Esophagus (tissue), 2 donors: ENCODE data around the gene SMTN. TPM values are rescaled to one million over a fixed set of nuclear protein-coding genes. Genes with fewer than 3 reads are reported as not detected.

ENCODE experiments used
- H3K27ac ChIP-seq, 2 donors: one replicate each; pipeline ENCODE4 v1.5.1; 2013; ENCODE audit warnings: low read depth in 2 of 2, mild to moderate bottlenecking in 2 of 2, inconsistent platforms in 1 of 2, low read length in 1 of 2, moderate library complexity in 1 of 2
- H3K27me3 ChIP-seq, 2 donors: one replicate each; pipeline ENCODE4 v1.6.1; 2013; ENCODE audit warnings: low read length in 2 of 2, control low read depth in 1 of 2, mild to moderate bottlenecking in 1 of 2; ENCODE audit not compliant: insufficient read depth in 2 of 2, control insufficient read depth in 1 of 2
- H3K36me3 ChIP-seq, 2 donors: one replicate each; pipeline ENCODE4 v1.6.1; 2013; ENCODE audit warnings: low read length in 1 of 2; ENCODE audit not compliant: control insufficient read depth in 2 of 2, insufficient read depth in 2 of 2
- H3K4me1 ChIP-seq, 2 donors: one replicate each; pipeline ENCODE4 v1.6.1; 2013; ENCODE audit warnings: low read length in 1 of 2; ENCODE audit not compliant: control insufficient read depth in 2 of 2, insufficient read depth in 2 of 2
- H3K4me3 ChIP-seq, 2 donors: one replicate each; pipeline ENCODE4 v1.5.1; 2013; ENCODE audit warnings: low read length in 2 of 2, mild to moderate bottlenecking in 2 of 2, low read depth in 1 of 2, moderate library complexity in 1 of 2
- H3K9me3 ChIP-seq, 2 donors: one replicate each; pipeline ENCODE4 v1.6.1; 2013; ENCODE audit warnings: mild to moderate bottlenecking in 2 of 2, low read depth in 1 of 2, low read length in 1 of 2, moderate library complexity in 1 of 2; ENCODE audit not compliant: control insufficient read depth in 2 of 2, insufficient read depth in 1 of 2
- WGBS, 2 donors: extraction: QIAGEN DNeasy Blood & Tissue Kit; methylation state at CpG; one replicate each; pipeline ENCODE4 v1.1.7; 2013; 5-methylcytosine and 5-hydroxymethylcytosine counted together
- polyA plus RNA-seq, 2 donors: library from polyadenylated mRNA; stranded (reverse); fragments of 200-250 nt; gene quantifications; one replicate each; pipeline ENCODE4 v1.2.3, GENCODE V29; 2013
- donor health status: healthy with polysubstance abuse.
- donor health status: Bipolar disorder and iron deficiency.

The SMTN gene
- polyA plus RNA-seq, 2 donors: 100 to 103 TPM

GRCh38 chr22:31082606-31083376, 1.7 kb downstream of the SMTN start:
- WGBS, 2 donors: 52 to 67% methylated on average over 11 of the region's 11 CpGs
- no peaks in the 10 kb centered on the region for H3K9me3 ChIP-seq
- no peaks in the 10 kb centered on the region for H3K27me3 ChIP-seq
- H3K4me1 ChIP-seq: peaks cover 11 to 24% of the 10 kb centered on the region in 2 donors
- H3K36me3 ChIP-seq: peaks cover 0 to 2% of the 10 kb centered on the region in 2 donors
- H3K27ac ChIP-seq: peak overlapping the region; percentile 60 to 95
- H3K4me3 ChIP-seq: peak overlapping the region; percentile 72 to 83

DNA sequence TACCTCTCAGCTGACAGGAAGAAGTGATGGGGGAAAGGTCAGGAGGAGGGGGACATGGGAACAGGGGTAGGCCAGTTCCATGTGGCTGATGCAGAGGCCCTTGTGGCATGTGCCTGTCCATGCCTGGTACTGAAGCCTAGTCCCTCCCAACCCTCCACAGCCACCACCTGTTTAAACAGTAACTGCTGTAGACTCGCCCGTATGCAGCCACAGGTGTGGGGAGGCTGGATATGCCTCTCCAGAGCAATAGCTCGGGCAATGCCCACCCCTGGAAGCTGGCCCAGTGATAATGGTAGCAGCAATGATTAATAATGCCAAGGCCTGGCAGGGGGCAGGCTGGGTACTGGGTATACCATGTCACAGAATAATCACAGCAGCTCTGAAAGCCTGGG, 2.3 kb downstream of the SMTN start:
- Histone ChIP-seq H3K27ac (peak overlapping the region; percentile 95 to 96), H3K4me1 (peaks cover 11 to 25% of the 10 kb centered on the region in 2 donors), H3K36me3 (peaks cover 0 to 8% of the 10 kb centered on the region in 2 donors), H3K27me3 (no peaks in the 10 kb centered on the region), H3K4me3 (peak overlapping the region; percentile 4 to 20), H3K9me3 (no peaks in the 10 kb centered on the region)
- 43 to 49% methylated on average over 3 of the region's 3 CpGs for WGBS, 2 donors

- peaks cover 11 to 31% of the 10 kb centered on the region in 2 donors for H3K4me1 ChIP-seq
- 14 to 20% methylated on average over 18 of the region's 18 CpGs for WGBS, 2 donors
Observed at GRCh38 chr22:31083923-31084810, 3.0 kb downstream of the SMTN start.

DNA sequence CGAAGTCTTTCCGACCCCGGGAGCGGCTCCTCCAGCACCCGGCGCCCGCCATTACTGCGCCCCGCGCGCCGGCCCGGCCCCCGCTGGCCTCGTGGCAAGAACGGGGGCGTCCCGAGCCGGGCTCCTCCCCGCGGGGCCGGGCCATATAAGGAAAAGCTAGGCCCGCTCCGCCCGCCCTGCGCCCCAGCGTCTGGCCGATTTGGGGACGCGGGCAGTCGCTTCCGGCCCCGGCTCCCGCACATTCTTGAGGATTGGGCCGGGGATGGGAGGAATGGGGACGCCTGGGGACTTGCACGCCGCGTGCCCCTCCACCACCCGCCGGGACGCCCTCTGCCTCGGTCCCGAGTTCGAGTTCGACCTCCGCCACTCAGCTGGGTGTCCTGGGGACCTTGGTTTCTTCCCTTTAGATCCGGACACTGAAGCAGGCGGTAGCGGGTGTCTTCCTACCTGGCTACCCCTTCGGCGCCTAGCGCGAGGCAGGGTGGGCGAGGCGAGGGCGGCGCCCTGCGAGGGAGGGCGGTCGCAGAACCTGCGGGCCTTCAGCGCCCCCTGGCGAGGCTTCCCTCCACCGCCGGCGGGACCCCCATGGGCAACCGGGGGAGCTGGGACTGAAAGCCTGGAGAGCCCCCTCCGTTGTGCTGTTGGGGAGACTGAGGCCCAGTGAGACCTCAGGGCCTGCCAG, 3.8 kb downstream of the SMTN start:
- H3K9me3 ChIP-seq: no peaks in the 10 kb centered on the region
- H3K4me1 ChIP-seq: peaks cover 11 to 31% of the 10 kb centered on the region in 2 donors
- peak overlapping the region; percentile 94 to 96 for H3K27ac ChIP-seq
- no peaks in the 10 kb centered on the region for H3K27me3 ChIP-seq
- 0 to 1% methylated on average over 50 to 69 of the region's 69 CpGs for WGBS, 2 donors
- H3K36me3 ChIP-seq: peaks cover 0 to 19% of the 10 kb centered on the region in 2 donors
- H3K4me3 ChIP-seq: peak overlapping the region; percentile 57 to 69

More at GRCh38 chr22:31083923-31084810, 3.0 kb downstream of the SMTN start:
- peak overlapping the region; percentile 94 to 96 for H3K27ac ChIP-seq
- peak overlapping the region; percentile 57 to 69 for H3K4me3 ChIP-seq
- no peaks in the 10 kb centered on the region for H3K9me3 ChIP-seq
- no peaks in the 10 kb centered on the region for H3K27me3 ChIP-seq
- H3K36me3 ChIP-seq: peaks cover 0 to 15% of the 10 kb centered on the region in 2 donors

DNA sequence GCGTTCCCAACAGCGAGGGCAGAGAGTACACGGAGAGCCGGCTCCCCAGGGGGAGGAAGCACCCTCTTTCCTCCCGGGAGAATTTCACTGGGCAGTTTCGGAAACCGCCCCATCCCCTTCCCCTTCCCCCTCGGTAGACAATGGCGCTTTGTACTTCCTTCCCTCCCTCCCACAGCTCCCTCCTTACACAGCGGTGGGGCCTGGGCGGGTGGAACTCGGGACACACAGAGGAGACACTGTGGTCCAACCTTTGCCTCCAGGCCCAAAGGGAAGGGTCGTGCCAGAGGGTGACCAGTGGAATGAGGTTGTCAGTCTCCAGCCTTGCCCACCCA, 4.3 kb downstream of the SMTN start:
- Histone ChIP-seq H3K9me3 (no peaks in the 10 kb centered on the region), H3K27me3 (no peaks in the 10 kb centered on the region), H3K4me3 (peak overlapping the region; percentile 57 to 69), H3K36me3 (peaks cover 0 to 19% of the 10 kb centered on the region in 2 donors), H3K27ac (peak overlapping the region; percentile 94 to 96), H3K4me1 (peaks cover 11 to 30% of the 10 kb centered on the region in 2 donors)
- 19 to 20% methylated on average over 12 to 13 of the region's 13 CpGs for WGBS, 2 donors

- Histone ChIP-seq H3K27ac (peak overlapping the region; percentile 94 to 96), H3K4me3 (peak overlapping the region in 1 of 2 donors; percentile 57), H3K36me3 (peaks cover 0 to 23% of the 10 kb centered on the region in 2 donors), H3K4me1 (peaks cover 11 to 27% of the 10 kb centered on the region in 2 donors), H3K27me3 (no peaks in the 10 kb centered on the region), H3K9me3 (no peaks in the 10 kb centered on the region)
- 80 to 83% methylated on average over 3 of the region's 3 CpGs for WGBS, 2 donors
Observed at GRCh38 chr22:31085928-31086327, 4.8 kb downstream of the SMTN start.

- no peaks in the 10 kb centered on the region for H3K9me3 ChIP-seq
- H3K27ac ChIP-seq: peak overlapping the region; percentile 94 to 96
- 61 to 71% methylated on average over 8 of the region's 8 CpGs for WGBS, 2 donors
- no peaks in the 10 kb centered on the region for H3K27me3 ChIP-seq
- peaks cover 5 to 25% of the 10 kb centered on the region in 2 donors for H3K4me1 ChIP-seq
- peaks cover 0 to 32% of the 10 kb centered on the region in 2 donors for H3K36me3 ChIP-seq
- H3K4me3 ChIP-seq: no peak overlapping the region
Observed at GRCh38 chr22:31086703-31087330, 5.7 kb downstream of the SMTN start.

DNA sequence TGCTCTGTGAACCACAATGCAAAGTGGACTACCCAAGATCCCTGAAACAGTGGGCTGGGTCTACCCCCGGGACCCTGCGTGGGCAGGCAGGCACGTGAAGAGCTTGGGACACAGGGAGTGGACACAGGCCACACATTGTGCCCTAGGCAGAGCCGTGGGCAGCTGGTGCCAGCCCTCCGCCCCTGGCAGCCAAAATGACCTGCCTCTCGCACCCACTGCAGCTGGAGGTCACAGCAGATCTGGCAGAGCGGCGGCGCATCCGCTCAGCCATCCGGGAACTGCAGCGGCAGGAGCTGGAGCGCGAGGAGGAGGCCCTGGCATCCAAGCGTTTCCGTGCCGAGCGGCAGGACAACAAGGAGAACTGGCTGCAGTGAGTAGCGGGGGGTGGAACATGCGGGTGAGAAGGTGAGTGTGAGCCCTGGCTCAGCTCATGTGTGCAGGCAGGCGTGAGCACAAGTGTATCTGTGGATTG, 6.7 kb downstream of the SMTN start:
- no peaks in the 10 kb centered on the region for H3K27me3 ChIP-seq
- no peaks in the 10 kb centered on the region for H3K9me3 ChIP-seq
- 85 to 92% methylated on average over 21 of the region's 21 CpGs for WGBS, 2 donors
- no peak overlapping the region for H3K4me3 ChIP-seq
- peaks cover 0 to 34% of the 10 kb centered on the region in 2 donors for H3K36me3 ChIP-seq
- H3K4me1 ChIP-seq: peaks cover 0 to 22% of the 10 kb centered on the region in 2 donors
- peak overlapping the region; percentile 11 to 46 for H3K27ac ChIP-seq
